Panc1 (cell line): ENCODE data around the gene POLE. TPM values are rescaled to one million over a fixed set of nuclear protein-coding genes. Genes with fewer than 3 reads are reported as not detected.

Experiments used
- ATAC-seq: fragments of 200-7000 bp; cut with Tn5 transposase; 2 replicates; pipeline ENCODE4 v1.9.1; 2020; ENCODE audit warnings: mild to moderate bottlenecking, moderate library complexity
- BruUV-seq: library from RNA; stranded (reverse); fragments of 400-500 nt; replicated peaks from 2 replicates; lab custom pipeline; 2021; lab: Mats Ljungman, UMichigan
- CTCF ChIA-PET: fragments of 300-600 bp; sonication (Branson Sonifier 250); formaldehyde crosslinking; loops from one replicate; lab custom pipeline; 2022; ENCODE audit warnings: antibody characterized with exemption; lab: Charles Lee
- POLR2A ChIA-PET: fragments of 300-600 bp; sonication (Branson Sonifier 250); formaldehyde crosslinking; loops from one replicate; lab custom pipeline; 2022; ENCODE audit warnings: antibody characterized with exemption; lab: Charles Lee
- DNase-seq: peaks from one replicate; pipeline ENCODE4 v3.0.0-alpha.2; 2010; ENCODE audit warnings: low read depth, low spot score
- H3K27ac ChIP-seq: 2 replicates; pipeline ENCODE4 v1.5.1; 2011; ENCODE audit warnings: mild to moderate bottlenecking, low read length, inconsistent platforms
- H3K27me3 ChIP-seq: fragments of 200-500 bp; sonication (Bioruptor generic); 2 replicates; pipeline ENCODE4 v1.6.0; 2014; ENCODE audit warnings: low read length, inconsistent platforms; ENCODE audit not compliant: control insufficient read depth, insufficient read depth
- H3K36me3 ChIP-seq: fragments of 200-500 bp; sonication (Bioruptor generic); 2 replicates; pipeline ENCODE4 v1.5.1; 2014; ENCODE audit warnings: inconsistent platforms, mild to moderate bottlenecking, low read length, moderate library complexity; ENCODE audit not compliant: control insufficient read depth, insufficient read depth
- H3K4me1 ChIP-seq: 2 replicates; pipeline ENCODE4 v1.5.1; 2011; ENCODE audit warnings: inconsistent platforms, mild to moderate bottlenecking, low read length, moderate library complexity; ENCODE audit not compliant: control insufficient read depth, insufficient read depth
- H3K4me3 ChIP-seq, 2 experiments: 2 replicates each; pipeline ENCODE4 v1.5.1; 2011 to 2012; ENCODE audit warnings: low read depth in 2 of 2, low read length in 2 of 2, mild to moderate bottlenecking in 2 of 2, inconsistent platforms in 1 of 2, moderate library complexity in 1 of 2
- H3K9me3 ChIP-seq: fragments of 200-500 bp; sonication (Bioruptor generic); 2 replicates; pipeline ENCODE4 v1.5.1; 2014; ENCODE audit warnings: low read depth, mild to moderate bottlenecking, inconsistent platforms, low read length, moderate library complexity; ENCODE audit not compliant: control insufficient read depth, insufficient read depth
- CTCF ChIP-seq: fragments of 450-650 bp; IDR thresholded peaks from 2 replicates; pipeline ENCODE4 v1.5.1; 2017; ENCODE audit warnings: mild to moderate bottlenecking
- POLR2AphosphoS5 ChIP-seq: IDR thresholded peaks from 2 replicates; pipeline ENCODE4 v1.6.1; 2012; ENCODE audit warnings: mild to moderate bottlenecking, low read depth, low read length, moderate library complexity
- REST ChIP-seq, 2 experiments: IDR thresholded peaks; 2 replicates each; pipeline ENCODE4 v1.6.1; 2011 to 2012; ENCODE audit warnings: low read depth in 2 of 2, control low read depth in 1 of 2, low read length in 1 of 2, mild to moderate bottlenecking in 1 of 2, moderate library complexity in 1 of 2; ENCODE audit not compliant: insufficient read depth in 1 of 2
- SIN3A ChIP-seq: IDR thresholded peaks from 2 replicates; pipeline ENCODE4 v1.6.1; 2012; ENCODE audit warnings: low read depth, mild to moderate bottlenecking, low read length, moderate library complexity, borderline replicate concordance; ENCODE audit not compliant: insufficient read depth
- TCF7L2 ChIP-seq: IDR thresholded peaks from 2 replicates; pipeline ENCODE4 v1.6.1; 2011; ENCODE audit warnings: mild to moderate bottlenecking, low read depth, low read length, inconsistent platforms
- in situ Hi-C: cut with HindIII; loops from 2 replicates; pipeline ENCODE4 v1.10.0; 2016; ENCODE audit warnings: low sequenced_read_pairs, low pct_unique_long_range_greater_than_20kb
- intact Hi-C: fragments of 100-400 bp; cut with micrococcal nuclease; formaldehyde crosslinking; loops from one replicate; pipeline ENCODE4 v1.10.0; 2022; ENCODE audit not compliant: unreplicated experiment
- total RNA-seq: library from RNA; stranded (reverse); gene quantifications from one replicate; pipeline ENCODE4 v1.2.1, GENCODE V29; 2021; ENCODE audit not compliant: unreplicated experiment

Gene POLE
- total RNA-seq, 1 experiment from 2014 or later = 112 TPM

GRCh38 chr12:132633901-132634300 lies 53.2 kb downstream of the POLE start:
- in situ Hi-C loops = no loop called here

GRCh38 chr12:132633398-132633797 lies 53.7 kb downstream of the POLE start:
- ATAC-seq (no peak), DNase-seq (no peak)
- H3K27me3 ChIP-seq = no peaks in the 10 kb centered on the region
- TF ChIP-seq POLR2AphosphoS5 (no peak), TCF7L2 (no peak), SIN3A (no peak), CTCF (no peak), REST (IDR thresholded peaks at IDR 0.05; ENCODE audit: insufficient read depth in 1 of 2, low read depth in 2 of 2, low read length in 1 of 2) (no peak)
- H3K27ac ChIP-seq = no peak overlapping the region
- ChIA-PET CTCF (no interaction called here), POLR2A (no interaction called here)
- H3K4me1 ChIP-seq = no peaks in the 10 kb centered on the region
- H3K9me3 ChIP-seq = no peaks in the 10 kb centered on the region
- intact Hi-C loops = no loop called here
- H3K4me3 ChIP-seq = no peak overlapping the region
- in situ Hi-C loops = no loop called here
- BruUV-seq = no TSS peak
- H3K36me3 ChIP-seq = peaks cover 11% of the 10 kb centered on the region

More at GRCh38 chr12:132633901-132634300, 53.2 kb downstream of the POLE start:
- peaks cover 11% of the 10 kb centered on the region for H3K36me3 ChIP-seq
- H3K4me3 ChIP-seq = no peak overlapping the region
- no peak for TF ChIP-seq POLR2AphosphoS5
- no peak for TF ChIP-seq SIN3A
- no peak for TF ChIP-seq REST (IDR thresholded peaks at IDR 0.05; ENCODE audit: insufficient read depth in 1 of 2, low read depth in 2 of 2, low read length in 1 of 2)
- no peak for TF ChIP-seq TCF7L2
- no peak for TF ChIP-seq CTCF
- intact Hi-C loops = no loop called here
- no peak overlapping the region for H3K27ac ChIP-seq
- no peak for ATAC-seq
- H3K4me1 ChIP-seq = no peaks in the 10 kb centered on the region
- BruUV-seq = no TSS peak
- ChIA-PET CTCF (no interaction called here), POLR2A (no interaction called here)
- DNase-seq = no peak
- H3K27me3 ChIP-seq = no peaks in the 10 kb centered on the region
- no peaks in the 10 kb centered on the region for H3K9me3 ChIP-seq
